GM18505 (cell line): Measurements from ENCODE around the gene TSPAN11.
"Not testable (repeated sequence)": the region's sequence is repeated elsewhere in the genome, so short reads cannot be mapped to it uniquely, and the experiment has no call there.

ENCODE experiments used
- ATAC-seq: cut with Tn5 transposase; IDR thresholded peaks from one replicate; pipeline ENCODE4 v1.9.1; 2021; ENCODE audit not compliant: unreplicated experiment
- POLR2A ChIP-seq: IDR thresholded peaks from 4 replicates; pipeline ENCODE4 v1.6.1; 2011; ENCODE audit warnings: borderline replicate concordance; ENCODE audit not compliant: insufficient read depth, insufficient read length; ENCODE audit errors: extremely low read depth

The TSPAN11 gene

GRCh38 chr12:31008241-31008761 lies 81.8 kb downstream of the TSPAN11 start:
- ATAC-seq: no peak
- no peak for TF ChIP-seq POLR2A

GRCh38 chr12:31008961-31009840 lies 82.7 kb downstream of the TSPAN11 start:
- no peak for TF ChIP-seq POLR2A
- ATAC-seq: no peak

GRCh38 chr12:31009976-31010375 lies 83.4 kb downstream of the TSPAN11 start:
- ATAC-seq: no peak
- TF ChIP-seq POLR2A: no peak

GRCh38 chr12:31011336-31011735 lies 84.8 kb downstream of the TSPAN11 start:
- TF ChIP-seq POLR2A: no peak
- no peak for ATAC-seq

- no peak for ATAC-seq
- TF ChIP-seq POLR2A: no peak
Observed at GRCh38 chr12:31011746-31012566, 85.4 kb downstream of the TSPAN11 start.

GRCh38 chr12:31012567-31012891 lies 86.0 kb downstream of the TSPAN11 start:
- not testable (repeated sequence) for ATAC-seq

GRCh38 chr12:31015215-31015614 lies 88.7 kb downstream of the TSPAN11 start:
- TF ChIP-seq POLR2A: no peak
- ATAC-seq: no peak

GRCh38 chr12:31016057-31016456 lies 89.5 kb downstream of the TSPAN11 start:
- ATAC-seq: no peak
- no peak for TF ChIP-seq POLR2A

- no peak for ATAC-seq
- no peak for TF ChIP-seq POLR2A
Observed at GRCh38 chr12:31017535-31017934, 91.0 kb downstream of the TSPAN11 start.

GRCh38 chr12:31018106-31018789 lies 91.7 kb downstream of the TSPAN11 start:
- TF ChIP-seq POLR2A: no peak
- no peak for ATAC-seq

GRCh38 chr12:31018790-31019505 lies 92.4 kb downstream of the TSPAN11 start:
- no peak for ATAC-seq
- TF ChIP-seq POLR2A: no peak

- no peak for TF ChIP-seq POLR2A
- ATAC-seq: no peak
Observed at GRCh38 chr12:31019561-31019960, 93.0 kb downstream of the TSPAN11 start.

- no peak for TF ChIP-seq POLR2A
- ATAC-seq: no peak
Observed at GRCh38 chr12:31019976-31020375, 93.4 kb downstream of the TSPAN11 start.

- no peak for TF ChIP-seq POLR2A
- no peak for ATAC-seq
Observed at GRCh38 chr12:31020385-31021166, 94.0 kb downstream of the TSPAN11 start.
